Osteoblast (primary cell): Measurements from ENCODE around the gene HOXB5. TPM values are rescaled to one million over a fixed set of nuclear protein-coding genes. Genes with fewer than 3 reads are reported as not detected.

Source experiments
- DNase-seq: peaks from one replicate; pipeline ENCODE4 v3.0.0; 2011; ENCODE audit warnings: low spot score, mixed read lengths; ENCODE audit not compliant: insufficient read length; ENCODE audit errors: missing footprints
- H2AFZ ChIP-seq: 2 replicates; pipeline ENCODE4 v1.6.0; 2011; ENCODE audit warnings: mild to moderate bottlenecking, low read length
- H3K27ac ChIP-seq: 2 replicates; pipeline ENCODE4 v1.5.1; 2011; ENCODE audit warnings: mild to moderate bottlenecking, low read depth, low read length, moderate library complexity
- H3K27me3 ChIP-seq: 2 replicates; pipeline ENCODE4 v1.6.0; 2012; ENCODE audit warnings: mild to moderate bottlenecking, control low read depth, inconsistent platforms, low read length, moderate library complexity; ENCODE audit not compliant: insufficient read depth
- H3K36me3 ChIP-seq: 2 replicates; pipeline ENCODE4 v1.5.1; 2011; ENCODE audit warnings: mild to moderate bottlenecking, low read length, control low read depth, moderate library complexity; ENCODE audit not compliant: insufficient read depth
- H3K4me1 ChIP-seq: 2 replicates; pipeline ENCODE4 v1.5.1; 2011; ENCODE audit warnings: mild to moderate bottlenecking, low read length, control low read depth, moderate library complexity; ENCODE audit not compliant: insufficient read depth
- H3K4me2 ChIP-seq: 2 replicates; pipeline ENCODE4 v1.6.0; 2011; ENCODE audit warnings: mild to moderate bottlenecking, low read length; ENCODE audit not compliant: insufficient read depth
- H3K4me3 ChIP-seq: fragments of 200-600 bp; sonication (generic); 3 replicates; pipeline ENCODE4 v1.5.1; 2012; ENCODE audit warnings: mild to moderate bottlenecking, low read length, inconsistent platforms; ENCODE audit not compliant: insufficient read depth
- H3K79me2 ChIP-seq: 2 replicates; pipeline ENCODE4 v1.6.0; 2012; ENCODE audit warnings: mild to moderate bottlenecking, low read length, control low read depth, inconsistent platforms; ENCODE audit not compliant: insufficient read depth
- H3K9me3 ChIP-seq: 2 replicates; pipeline ENCODE4 v1.5.1; 2011; ENCODE audit warnings: low read depth, low read length, control low read depth
- H4K20me1 ChIP-seq: 2 replicates; pipeline ENCODE4 v1.6.0; 2012; ENCODE audit warnings: mild to moderate bottlenecking, low read length, control low read depth; ENCODE audit not compliant: insufficient read depth
- total RNA-seq: library from RNA; depleted of rRNA; stranded (reverse); fragments of >200 nt; gene quantifications from 2 replicates; pipeline ENCODE4 v1.2.3, GENCODE V29; 2012
- TF ChIP-seq, protein P1 (sequence below): IDR thresholded peaks from 2 replicates; pipeline ENCODE4 v1.5.1; 2011; ENCODE audit warnings: mild to moderate bottlenecking, low read depth, low read length, moderate library complexity; ENCODE audit errors: extremely low read depth

HOXB5 gene
- total RNA-seq, 1 donor: not detected

DNA sequence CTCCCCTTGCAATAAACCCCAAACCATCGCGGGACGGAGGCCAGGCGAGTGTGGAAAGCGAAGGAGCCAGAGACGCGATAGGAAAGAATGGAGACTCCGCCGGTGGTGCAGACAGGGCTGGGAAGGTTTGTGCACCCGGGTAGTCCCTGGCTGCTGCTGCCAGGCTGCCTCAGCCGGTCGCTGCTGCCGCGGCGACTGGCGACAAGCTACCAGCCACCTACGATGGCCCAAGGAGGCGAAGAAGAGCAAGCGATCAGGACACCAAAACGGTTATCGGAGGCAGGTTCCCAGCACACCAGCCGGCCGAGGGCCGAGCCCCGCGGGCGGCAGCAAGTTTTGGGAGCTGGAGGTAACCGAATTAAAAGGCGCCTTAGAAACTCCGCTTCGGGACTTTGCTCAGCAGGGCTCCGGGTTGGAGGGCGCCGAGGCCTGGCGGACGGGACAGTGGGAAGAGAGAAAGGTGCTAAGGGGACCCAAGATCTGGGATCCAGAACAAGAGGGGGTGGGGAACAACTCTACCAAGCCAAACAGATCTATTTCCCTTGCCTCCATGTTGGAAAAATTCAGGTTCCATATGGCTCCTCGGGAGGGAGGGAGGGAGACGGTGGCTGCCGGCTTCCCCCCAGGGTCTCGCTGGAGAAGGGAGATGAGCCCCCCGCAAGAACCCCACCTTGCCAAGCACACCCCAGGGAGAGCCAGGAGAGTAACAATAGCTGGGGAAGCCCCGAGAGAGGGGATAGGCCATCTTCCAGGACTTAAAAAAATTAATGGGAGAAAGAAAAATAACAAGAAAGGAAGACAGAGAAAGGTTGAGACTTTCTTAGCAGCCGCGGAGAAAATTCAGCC, 38.9 kb downstream of the HOXB5 start:
- no peak for DNase-seq
- TF ChIP-seq, protein P1, sequence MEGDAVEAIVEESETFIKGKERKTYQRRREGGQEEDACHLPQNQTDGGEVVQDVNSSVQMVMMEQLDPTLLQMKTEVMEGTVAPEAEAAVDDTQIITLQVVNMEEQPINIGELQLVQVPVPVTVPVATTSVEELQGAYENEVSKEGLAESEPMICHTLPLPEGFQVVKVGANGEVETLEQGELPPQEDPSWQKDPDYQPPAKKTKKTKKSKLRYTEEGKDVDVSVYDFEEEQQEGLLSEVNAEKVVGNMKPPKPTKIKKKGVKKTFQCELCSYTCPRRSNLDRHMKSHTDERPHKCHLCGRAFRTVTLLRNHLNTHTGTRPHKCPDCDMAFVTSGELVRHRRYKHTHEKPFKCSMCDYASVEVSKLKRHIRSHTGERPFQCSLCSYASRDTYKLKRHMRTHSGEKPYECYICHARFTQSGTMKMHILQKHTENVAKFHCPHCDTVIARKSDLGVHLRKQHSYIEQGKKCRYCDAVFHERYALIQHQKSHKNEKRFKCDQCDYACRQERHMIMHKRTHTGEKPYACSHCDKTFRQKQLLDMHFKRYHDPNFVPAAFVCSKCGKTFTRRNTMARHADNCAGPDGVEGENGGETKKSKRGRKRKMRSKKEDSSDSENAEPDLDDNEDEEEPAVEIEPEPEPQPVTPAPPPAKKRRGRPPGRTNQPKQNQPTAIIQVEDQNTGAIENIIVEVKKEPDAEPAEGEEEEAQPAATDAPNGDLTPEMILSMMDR: no peak
- Histone ChIP-seq H3K27me3 (peaks cover 86% of the 10 kb centered on the region), H4K20me1 (no peaks in the 10 kb centered on the region), H3K4me3 (peak overlapping the region; percentile 28), H3K79me2 (no peaks in the 10 kb centered on the region), H3K27ac (no peak overlapping the region), H3K4me2 (peak overlapping the region; percentile 48), H3K9me3 (no peaks in the 10 kb centered on the region), H3K4me1 (no peaks in the 10 kb centered on the region), H2AFZ (no peak overlapping the region), H3K36me3 (no peaks in the 10 kb centered on the region)

DNA sequence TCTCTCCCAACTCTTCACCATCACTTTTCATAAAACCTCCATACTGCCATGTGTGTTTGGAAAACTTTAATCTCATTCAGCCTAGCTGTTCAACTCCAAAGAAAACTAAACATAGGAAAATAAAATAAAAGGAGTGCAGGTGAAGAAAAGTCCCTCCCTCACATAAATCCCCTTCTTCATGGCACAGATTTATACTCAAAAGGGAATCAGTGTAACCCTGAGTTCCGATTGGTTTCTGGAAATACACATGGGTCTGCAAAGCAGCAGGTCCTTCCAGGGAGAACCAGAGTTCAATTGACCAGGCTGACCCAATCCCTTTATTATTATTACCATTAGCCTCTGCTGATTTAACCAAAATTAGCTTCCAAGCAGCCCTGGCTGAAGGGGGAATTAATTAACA, 39.8 kb downstream of the HOXB5 start:
- H3K9me3 ChIP-seq: no peaks in the 10 kb centered on the region
- no peak overlapping the region for H3K4me3 ChIP-seq
- no peak for DNase-seq
- TF ChIP-seq, protein P1: no peak
- H3K4me1 ChIP-seq: no peaks in the 10 kb centered on the region
- no peak overlapping the region for H3K4me2 ChIP-seq
- peaks cover 85% of the 10 kb centered on the region for H3K27me3 ChIP-seq
- no peak overlapping the region for H2AFZ ChIP-seq
- H3K27ac ChIP-seq: no peak overlapping the region
- H4K20me1 ChIP-seq: no peaks in the 10 kb centered on the region
- H3K36me3 ChIP-seq: no peaks in the 10 kb centered on the region
- H3K79me2 ChIP-seq: no peaks in the 10 kb centered on the region

DNA sequence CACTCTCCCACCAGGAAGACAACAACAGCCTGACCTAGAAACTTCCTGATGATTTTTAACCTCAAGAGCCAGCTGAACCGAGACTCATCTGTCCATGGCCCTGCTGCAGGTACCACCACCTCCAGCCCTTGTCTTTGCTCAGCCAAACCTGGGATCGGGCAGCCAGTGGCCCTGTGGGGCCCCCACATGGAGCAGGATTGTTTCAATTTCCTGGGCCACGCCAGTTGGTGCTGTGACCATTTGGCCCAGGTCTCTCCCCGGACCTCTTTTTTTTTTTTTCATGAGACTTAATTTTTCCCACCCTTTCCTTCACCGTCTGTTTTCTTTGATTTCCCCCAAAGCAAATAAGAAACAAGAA, 40.4 kb downstream of the HOXB5 start:
- Histone ChIP-seq H3K4me1 (no peaks in the 10 kb centered on the region), H4K20me1 (no peaks in the 10 kb centered on the region), H3K4me3 (no peak overlapping the region), H2AFZ (no peak overlapping the region), H3K9me3 (no peaks in the 10 kb centered on the region), H3K4me2 (no peak overlapping the region), H3K27ac (no peak overlapping the region), H3K27me3 (peaks cover 83% of the 10 kb centered on the region), H3K79me2 (no peaks in the 10 kb centered on the region), H3K36me3 (no peaks in the 10 kb centered on the region)
- TF ChIP-seq, protein P1: no peak
- no peak for DNase-seq

DNA sequence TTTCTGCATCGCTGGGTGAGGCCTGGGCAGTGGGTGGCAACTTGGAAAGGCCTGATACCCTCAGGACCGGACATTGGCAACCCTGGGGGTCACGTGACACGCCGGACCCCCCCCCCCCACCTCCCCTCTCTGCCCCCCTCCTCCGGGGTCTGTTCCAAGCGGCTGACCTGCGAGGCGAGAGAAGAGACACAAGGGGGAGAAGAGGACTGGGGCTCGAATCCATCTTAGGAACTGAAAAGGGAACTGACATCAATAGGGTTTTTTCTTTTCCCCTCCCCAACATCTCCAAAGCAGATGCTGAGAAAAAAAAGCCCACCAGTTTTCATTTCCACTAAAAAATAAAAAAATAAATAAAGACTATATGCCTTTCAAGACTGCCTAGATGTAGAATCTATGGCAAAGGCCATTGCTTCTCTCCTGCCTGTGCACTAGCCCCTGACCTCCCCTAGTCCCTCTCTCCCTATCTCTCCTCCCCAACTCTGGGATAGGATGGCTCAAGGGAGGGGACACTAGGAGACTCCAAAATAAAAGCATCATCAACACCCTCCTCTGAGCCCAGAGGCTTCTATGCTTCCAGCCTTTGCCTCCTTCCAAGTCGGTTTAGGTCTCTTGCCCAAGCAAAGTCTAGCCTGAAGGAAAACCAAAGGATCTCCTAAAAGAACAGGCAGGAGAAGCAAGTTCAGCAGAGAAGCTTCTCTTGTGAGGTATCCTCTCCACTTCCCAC, 41.0 kb downstream of the HOXB5 start:
- no peaks in the 10 kb centered on the region for H3K9me3 ChIP-seq
- H3K27ac ChIP-seq: no peak overlapping the region
- no peak overlapping the region for H3K4me3 ChIP-seq
- no peak for DNase-seq
- no peak overlapping the region for H2AFZ ChIP-seq
- TF ChIP-seq, protein P1: no peak
- no peaks in the 10 kb centered on the region for H3K79me2 ChIP-seq
- no peaks in the 10 kb centered on the region for H4K20me1 ChIP-seq
- no peaks in the 10 kb centered on the region for H3K36me3 ChIP-seq
- no peak overlapping the region for H3K4me2 ChIP-seq
- H3K27me3 ChIP-seq: peaks cover 83% of the 10 kb centered on the region
- no peaks in the 10 kb centered on the region for H3K4me1 ChIP-seq
